IMR-90 (cell line): ENCODE measurements around the gene IGSF3. TPM values are rescaled to one million over a fixed set of nuclear protein-coding genes. Genes with fewer than 3 reads are reported as not detected.

Source experiments
- ATAC-seq: fragments of 200-7000 bp; cut with Tn5 transposase; 2 replicates; pipeline ENCODE4 v1.9.1; 2020; ENCODE audit warnings: low read depth, mild to moderate bottlenecking, moderate library complexity
- BruUV-seq: library from RNA; stranded (reverse); fragments of 400-500 nt; replicated peaks from 2 replicates; lab custom pipeline; 2021; lab: Mats Ljungman, UMichigan
- CTCF ChIA-PET: fragments of 300-600 bp; formaldehyde crosslinking; extraction: SDS; loops from one replicate; lab custom pipeline; 2021; ENCODE audit warnings: antibody characterized with exemption; lab: Yijun Ruan, JAX
- POLR2A ChIA-PET: fragments of 300-600 bp; sonication (Branson Sonifier 250); formaldehyde crosslinking; loops from one replicate; lab custom pipeline; 2022; ENCODE audit warnings: antibody characterized with exemption; ENCODE audit not compliant: unreplicated experiment; lab: Charles Lee
- DNase-seq: peaks from one replicate; pipeline ENCODE4 v3.0.0; 2013
- H2AFZ ChIP-seq: replicated peaks from 2 replicates; pipeline ENCODE3; 2013; ENCODE audit warnings: low read length, mild to moderate bottlenecking; ENCODE audit not compliant: poor library complexity
- H2AK5ac ChIP-seq: 2 replicates; pipeline ENCODE4 v1.6.1; 2013; ENCODE audit warnings: low read depth, low read length, inconsistent platforms
- H2AK9ac ChIP-seq: replicated peaks from 2 replicates; pipeline ENCODE3; 2013; ENCODE audit warnings: mild to moderate bottlenecking, low read depth, low read length, moderate library complexity; ENCODE audit not compliant: poor library complexity
- H2BK120ac ChIP-seq: 2 replicates; pipeline ENCODE4 v1.6.1; 2013; ENCODE audit warnings: low read depth, low read length, inconsistent platforms
- H2BK15ac ChIP-seq: 3 replicates; pipeline ENCODE4 v1.6.1; 2013; ENCODE audit warnings: low read depth, low read length, inconsistent platforms
- H2BK20ac ChIP-seq: 2 replicates; pipeline ENCODE4 v1.6.1; 2013; ENCODE audit warnings: low read depth, mild to moderate bottlenecking, inconsistent platforms, low read length, moderate library complexity
- H2BK5ac ChIP-seq: 2 replicates; pipeline ENCODE4 v1.6.1; 2013; ENCODE audit warnings: mild to moderate bottlenecking, low read depth, low read length, inconsistent platforms; ENCODE audit not compliant: poor library complexity, severe bottlenecking
- H3K14ac ChIP-seq: replicated peaks from 2 replicates; pipeline ENCODE4 v1.6.1; 2013; ENCODE audit warnings: low read depth, low read length, inconsistent platforms
- H3K18ac ChIP-seq: 2 replicates; pipeline ENCODE4 v1.6.1; 2013; ENCODE audit warnings: low read depth, low read length, control low read depth
- H3K23ac ChIP-seq: 2 replicates; pipeline ENCODE4 v1.6.1; 2013; ENCODE audit warnings: low read depth, low read length, inconsistent platforms
- H3K27ac ChIP-seq: 2 replicates; pipeline ENCODE4 v1.5.1; 2013; ENCODE audit warnings: mild to moderate bottlenecking, control low read depth, low read length; ENCODE audit not compliant: insufficient read depth
- H3K27me3 ChIP-seq: 2 replicates; pipeline ENCODE4 v1.6.1; 2013; ENCODE audit warnings: low read length; ENCODE audit not compliant: control insufficient read depth, insufficient read depth
- H3K36me3 ChIP-seq: 2 replicates; pipeline ENCODE4 v1.6.1; 2013; ENCODE audit warnings: low read length, mixed read lengths; ENCODE audit not compliant: control insufficient read depth, insufficient read depth
- H3K4ac ChIP-seq: 2 replicates; pipeline ENCODE4 v1.6.1; 2013; ENCODE audit warnings: low read depth, low read length, inconsistent platforms
- H3K4me1 ChIP-seq: 2 replicates; pipeline ENCODE4 v1.6.1; 2013; ENCODE audit warnings: low read length, mixed read lengths; ENCODE audit not compliant: control insufficient read depth, insufficient read depth
- H3K4me2 ChIP-seq: 2 replicates; pipeline ENCODE4 v1.6.1; 2013; ENCODE audit warnings: low read depth, mild to moderate bottlenecking, control low read depth, low read length, moderate library complexity
- H3K4me3 ChIP-seq: 2 replicates; pipeline ENCODE4 v1.5.1; 2013; ENCODE audit warnings: low read depth, mild to moderate bottlenecking, control low read depth, low read length, moderate library complexity; ENCODE audit not compliant: insufficient read depth
- H3K56ac ChIP-seq: 2 replicates; pipeline ENCODE4 v1.6.1; 2013; ENCODE audit warnings: low read length, inconsistent platforms; ENCODE audit not compliant: insufficient read depth; ENCODE audit errors: extremely low read depth
- H3K79me1 ChIP-seq, 2 experiments: 2 replicates each; pipeline ENCODE4 v1.6.1; 2013; ENCODE audit warnings: low read length in 2 of 2, inconsistent platforms in 1 of 2, low read depth in 1 of 2
- H3K9ac ChIP-seq: 2 replicates; pipeline ENCODE4 v1.6.1; 2013; ENCODE audit warnings: low read depth, low read length, control low read depth
- H3K9me1 ChIP-seq: 2 replicates; pipeline ENCODE4 v1.6.1; 2013; ENCODE audit warnings: low read length, inconsistent platforms; ENCODE audit not compliant: insufficient read depth
- H3K9me3 ChIP-seq: 2 replicates; pipeline ENCODE4 v1.6.1; 2013; ENCODE audit warnings: low read length; ENCODE audit not compliant: control insufficient read depth, insufficient read depth
- H4K20me1 ChIP-seq: 2 replicates; pipeline ENCODE4 v1.6.1; 2013; ENCODE audit warnings: low read length, inconsistent platforms; ENCODE audit not compliant: insufficient read depth
- H4K5ac ChIP-seq: 2 replicates; pipeline ENCODE4 v1.6.1; 2013; ENCODE audit warnings: mild to moderate bottlenecking, low read depth, low read length, control low read depth
- H4K8ac ChIP-seq, 2 experiments: 2 replicates each; pipeline ENCODE4 v1.6.1; 2013; ENCODE audit warnings: low read depth in 2 of 2, low read length in 2 of 2, control low read depth in 1 of 2, inconsistent platforms in 1 of 2
- H4K91ac ChIP-seq: 2 replicates; pipeline ENCODE4 v1.6.1; 2013; ENCODE audit warnings: low read depth, low read length, inconsistent platforms; ENCODE audit not compliant: insufficient read depth
- CEBPB ChIP-seq: IDR thresholded peaks from 2 replicates; pipeline ENCODE4 v1.6.1; 2012; ENCODE audit warnings: low read depth, low read length, improper control_type of control experiment
- MXI1 ChIP-seq: IDR thresholded peaks from 2 replicates; pipeline ENCODE4 v1.6.1; 2012; ENCODE audit warnings: low read depth, mild to moderate bottlenecking, low read length, moderate library complexity, borderline replicate concordance
- RCOR1 ChIP-seq: IDR thresholded peaks from 2 replicates; pipeline ENCODE4 v1.6.1; 2012; ENCODE audit warnings: mild to moderate bottlenecking, low read length, improper control_type of control experiment; ENCODE audit not compliant: insufficient replicate concordance
- WGBS, 2 experiments: methylation state at CpG; one replicate each; pipeline versions ENCODE4 v1.1.5 to v1.1.7; 2013; ENCODE audit warnings: missing lambda C conversion rate in 2 of 2; ENCODE audit not compliant: insufficient read length in 1 of 2; ENCODE audit errors: extremely low coverage in 2 of 2; 5-methylcytosine and 5-hydroxymethylcytosine counted together
- dilution Hi-C: fragments of 300-500 bp; cut with HindIII; formaldehyde crosslinking; loops from one replicate; pipeline ENCODE4 v1.14.3; 2018; ENCODE audit warnings: low sequenced_read_pairs; ENCODE audit not compliant: unreplicated experiment
- in situ Hi-C: fragments of 300-500 bp; cut with MboI; formaldehyde crosslinking; loops from 3 replicates; pipeline ENCODE4 v1.14.3; 2019; ENCODE audit warnings: low sequenced_read_pairs, inconsistent platforms, mixed read lengths
- intact Hi-C: fragments of 100-400 bp; cut with micrococcal nuclease; formaldehyde crosslinking; loops from 2 replicates; pipeline ENCODE4 v1.10.0; 2022
- polyA plus RNA-seq, 3 experiments: library from polyadenylated mRNA; depleted of rRNA; stranded (reverse); fragments of >200 nt; gene quantifications; 2 replicates each; pipeline ENCODE4 v1.2.3, GENCODE V29; 2012; ENCODE audit warnings: low replicate concordance in 1 of 3
- total RNA-seq: library from RNA; depleted of rRNA; stranded (reverse); fragments of >200 nt; gene quantifications from 2 replicates; pipeline ENCODE4 v1.2.3, GENCODE V29; 2012

IGSF3 gene
- total and polyA plus RNA-seq, 2 of the 4 experiments (the other 2 are of a cell fraction) = under 0.01 to 0.02 TPM

GRCh38 chr1:116559304-116559761, 108.2 kb downstream of the IGSF3 start:
- Histone ChIP-seq H3K4ac (no peak overlapping the region), H3K9me3 (no peaks in the 10 kb centered on the region), H2BK20ac (no peak overlapping the region), H3K4me3 (no peak overlapping the region), H3K4me2 (no peak overlapping the region), H4K5ac (no peak overlapping the region), H2AK5ac (no peak overlapping the region), H3K23ac (no peak overlapping the region), H4K20me1 (no peaks in the 10 kb centered on the region), H3K36me3 (no peaks in the 10 kb centered on the region), H3K18ac (no peak overlapping the region), H3K9me1 (no peaks in the 10 kb centered on the region; the same call in 1 of the 2 replicates), H3K27ac (no peak overlapping the region), H3K56ac (no peak overlapping the region), H3K9ac (no peak overlapping the region), H2BK15ac (no peak overlapping the region), H2AFZ (no peak overlapping the region), H4K91ac (no peak overlapping the region), H3K79me1 (no peaks in the 10 kb centered on the region), H4K8ac (no peak overlapping the region), H3K14ac (no peak overlapping the region), H2AK9ac (no peak overlapping the region), H3K27me3 (no peaks in the 10 kb centered on the region), H3K4me1 (no peaks in the 10 kb centered on the region), H2BK5ac (no peak overlapping the region), H2BK120ac (no peak overlapping the region)
- intact Hi-C loops = no loop called here
- TF ChIP-seq RCOR1 (no peak), MXI1 (no peak), CEBPB (no peak)
- BruUV-seq = no TSS peak
- in situ Hi-C loops = no loop called here
- ATAC-seq (no peak), DNase-seq (no peak)
- dilution Hi-C loops = no loop called here
- WGBS, 2 experiments = 85% methylated on average over 4 of the region's 8 CpGs; no CpG with 5 or more reads in 1 of the 2 experiments
- POLR2A ChIA-PET = no interaction called here
- CTCF ChIA-PET = no interaction called here
